G401 (cell line): Measurements from ENCODE around the gene SPCS2. TPM values are rescaled to one million over a fixed set of nuclear protein-coding genes. Genes with fewer than 3 reads are reported as not detected.
"Not testable (repeated sequence)": the region's sequence is repeated elsewhere in the genome, so short reads cannot be mapped to it uniquely, and the experiment has no call there.

Experiments
- DNase-seq: peaks from one replicate; pipeline ENCODE4 v3.0.0-alpha.2; 2015; ENCODE audit warnings: low spot score
- in situ Hi-C: cut with HindIII; loops from 2 replicates; pipeline ENCODE4 v1.10.0; 2016; ENCODE audit warnings: low sequenced_read_pairs, mixed read lengths
- total RNA-seq: library from RNA; depleted of rRNA; stranded (reverse); fragments of >200 nt; shearing (Covaris generic); gene quantifications from 2 replicates; pipeline ENCODE4 v1.2.3, GENCODE V29; 2014

The SPCS2 gene
- total RNA-seq, 1 experiment from 2014 or later, result 29.7 TPM

DNA sequence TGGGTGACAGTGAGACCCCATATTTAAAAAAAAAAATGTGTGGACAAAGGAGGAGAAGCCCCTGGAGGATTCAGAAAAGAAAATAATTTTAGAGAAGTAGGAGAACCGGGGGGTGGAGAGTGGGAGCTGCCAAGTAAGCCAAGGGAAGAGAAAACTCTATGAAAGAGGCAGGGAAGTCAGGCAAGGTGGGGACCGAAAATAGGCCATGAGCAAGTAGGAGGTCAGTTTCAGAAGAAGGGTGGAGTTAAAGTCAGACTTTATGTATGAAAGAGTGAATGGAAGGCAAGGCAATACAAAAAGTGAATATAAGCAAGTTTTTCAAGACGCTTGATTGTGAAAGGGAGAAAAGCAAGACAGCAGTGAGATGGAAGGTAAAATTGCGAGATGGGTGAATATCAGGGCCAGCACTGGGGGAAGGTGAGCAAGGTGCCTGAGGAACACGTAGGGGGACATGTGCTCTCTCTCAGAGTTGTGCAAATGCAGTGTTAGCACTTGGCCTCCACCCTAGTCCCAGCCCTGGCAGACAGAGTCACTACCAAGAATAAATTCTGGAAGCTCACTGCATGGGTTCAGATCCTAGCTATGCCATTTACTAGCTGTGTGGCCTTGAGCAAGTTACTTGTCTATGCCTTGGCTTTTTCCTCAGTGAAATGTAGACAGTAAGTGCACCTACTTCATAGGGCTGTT lies 6.8 kb upstream of the SPCS2 start:
- no peak for DNase-seq
- in situ Hi-C loops, result no loop called here

- in situ Hi-C loops, result no loop called here
- no peak for DNase-seq
Observed at GRCh38 chr11:74948546-74948897, 544 bp upstream of the SPCS2 start.

DNA sequence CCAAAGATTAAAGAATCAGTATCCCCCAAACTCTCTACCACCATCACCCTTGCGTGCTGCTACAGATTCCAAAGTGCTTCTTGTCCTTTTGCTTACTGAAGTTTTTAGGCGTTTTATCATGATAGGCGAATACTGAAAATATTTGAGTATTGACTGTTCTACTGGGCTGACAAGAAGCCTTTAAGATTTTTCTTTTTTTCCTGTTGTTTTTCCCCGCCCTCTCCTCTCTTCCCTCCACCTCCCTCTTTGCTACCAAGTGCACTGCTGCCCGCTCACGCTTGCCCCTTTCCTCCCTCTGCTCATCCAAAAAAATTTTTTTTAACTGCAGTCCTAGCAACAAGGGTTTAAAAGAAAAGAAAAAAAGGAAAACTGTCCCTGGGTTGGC lies 679 bp downstream of the SPCS2 start:
- DNase-seq, result no peak
- in situ Hi-C loops, result no loop called here

GRCh38 chr11:74950374-74950969 lies 1.4 kb downstream of the SPCS2 start:
- DNase-seq, result no peak
- in situ Hi-C loops, result no loop called here

- DNase-seq, result no peak
- in situ Hi-C loops, result no loop called here
Observed at GRCh38 chr11:74951226-74951625, 2.2 kb downstream of the SPCS2 start.

GRCh38 chr11:74952752-74953151 lies 3.7 kb downstream of the SPCS2 start:
- in situ Hi-C loops, result no loop called here
- no peak for DNase-seq

GRCh38 chr11:74953451-74953850 lies 4.4 kb downstream of the SPCS2 start:
- in situ Hi-C loops, result no loop called here
- DNase-seq, result no peak

DNA sequence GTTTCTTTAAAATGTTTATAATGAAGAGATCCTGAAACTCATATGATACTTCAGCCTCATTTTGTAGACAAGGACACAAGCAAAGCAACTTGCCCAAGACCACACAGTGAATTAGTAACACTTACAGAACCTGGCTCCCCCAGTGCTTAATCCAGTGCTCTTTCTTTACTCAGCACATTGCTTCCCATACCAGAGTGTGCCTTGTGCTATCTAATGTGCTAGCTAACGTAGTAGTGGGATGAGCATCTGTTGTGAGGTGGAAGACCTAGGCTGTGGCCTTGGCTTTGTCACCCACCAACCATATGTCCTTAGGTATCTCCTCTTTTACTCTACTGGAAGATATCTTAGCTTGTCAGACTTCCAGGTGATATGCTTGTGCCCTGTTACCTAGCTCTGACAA lies 5.1 kb downstream of the SPCS2 start:
- in situ Hi-C loops, result no loop called here
- DNase-seq, result no peak

- no peak for DNase-seq
- in situ Hi-C loops, result no loop called here
Observed at GRCh38 chr11:74956397-74957015, 7.4 kb downstream of the SPCS2 start.

- in situ Hi-C loops, result no loop called here
- no peak for DNase-seq
Observed at GRCh38 chr11:74957937-74958629, 9.0 kb downstream of the SPCS2 start.

DNA sequence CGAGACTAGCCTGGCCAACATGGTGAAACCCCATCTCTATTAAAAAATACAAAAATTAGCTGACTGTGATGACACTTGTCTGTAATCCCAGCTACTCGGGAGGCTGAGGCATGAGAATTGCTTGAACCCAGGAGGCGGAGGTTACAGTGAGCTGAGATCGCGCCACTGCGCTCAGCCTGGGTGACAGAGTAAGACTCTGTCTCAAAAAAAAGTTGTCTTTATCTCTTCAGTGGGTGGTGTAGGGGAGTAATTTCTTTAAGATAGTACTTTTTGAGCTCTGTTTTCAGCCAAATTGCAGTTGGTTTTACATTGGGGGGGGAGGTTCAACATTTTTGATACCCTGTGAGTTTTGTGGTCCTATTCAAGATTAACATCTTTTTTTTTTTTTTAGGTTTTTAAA lies 11.1 kb downstream of the SPCS2 start:
- DNase-seq, in situ Hi-C loops: not testable (repeated sequence)

- no peak for DNase-seq
- in situ Hi-C loops, result no loop called here
Observed at GRCh38 chr11:74966651-74967050, 17.6 kb downstream of the SPCS2 start.

- DNase-seq, result no peak
- in situ Hi-C loops, result no loop called here
Observed at GRCh38 chr11:74970852-74971395, 21.9 kb downstream of the SPCS2 start.

DNA sequence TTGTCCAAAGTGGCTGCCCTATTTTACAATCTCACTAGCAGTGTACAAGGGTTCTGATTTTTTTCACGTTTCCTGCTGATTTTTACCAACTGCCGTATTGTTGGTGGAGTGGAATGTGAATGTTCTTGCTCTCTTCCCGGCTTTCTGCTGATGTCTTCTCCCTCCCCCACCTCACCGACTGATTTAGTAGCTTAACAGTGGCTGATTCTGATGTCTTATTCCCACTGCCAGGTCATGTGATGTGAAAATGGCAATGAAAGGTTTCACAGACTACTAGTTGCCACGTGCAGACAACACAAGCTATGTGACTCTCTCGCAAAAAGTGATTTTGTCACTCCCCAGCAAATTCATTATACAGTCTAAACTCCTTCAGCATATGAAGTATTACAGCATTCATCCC lies 22.4 kb downstream of the SPCS2 start:
- in situ Hi-C loops, result no loop called here
- DNase-seq, result no peak

DNA sequence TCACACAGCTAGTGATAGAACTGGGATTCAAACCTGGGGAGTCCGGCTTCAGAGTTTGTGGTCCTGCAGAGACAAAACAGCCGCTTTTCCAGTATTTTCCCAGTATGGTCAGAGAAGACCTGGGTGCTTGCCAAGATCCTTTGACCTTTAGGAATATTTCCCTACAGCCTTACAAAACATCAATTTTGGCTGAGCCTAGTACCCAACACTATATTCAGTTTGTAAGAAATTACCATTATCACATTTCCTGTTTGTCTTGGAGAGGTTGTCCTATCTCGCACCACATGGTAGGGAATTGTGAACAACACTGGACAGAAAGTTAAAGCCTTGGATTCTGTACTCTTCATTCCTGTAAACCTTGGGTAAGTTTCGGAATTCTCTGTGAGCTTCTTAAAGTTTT lies 29.0 kb downstream of the SPCS2 start:
- no peak for DNase-seq
- in situ Hi-C loops, result no loop called here

DNA sequence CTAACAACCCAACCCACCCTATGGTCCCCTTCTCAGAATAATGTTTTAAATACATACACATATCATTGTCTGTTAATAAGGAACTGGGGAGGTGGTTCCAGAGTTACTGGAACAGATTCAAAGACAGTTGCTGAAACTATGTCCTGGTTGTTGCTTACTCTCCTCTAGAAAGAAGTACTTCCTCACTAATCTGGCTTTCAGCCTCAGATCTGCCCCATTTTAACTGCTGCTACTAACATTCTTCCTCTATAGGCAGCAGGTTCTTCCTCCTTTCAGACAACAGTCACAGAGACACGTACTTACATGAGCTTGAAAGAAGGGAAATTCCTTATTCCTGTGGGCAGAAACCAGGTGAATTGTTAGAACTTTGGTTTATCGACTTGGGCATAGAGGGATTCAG lies 31.6 kb downstream of the SPCS2 start:
- DNase-seq, result no peak
- in situ Hi-C loops, result no loop called here

- in situ Hi-C loops, result no loop called here
- no peak for DNase-seq
Observed at GRCh38 chr11:74981888-74982287, 32.8 kb downstream of the SPCS2 start.

- in situ Hi-C loops, result no loop called here
- DNase-seq, result no peak
Observed at GRCh38 chr11:74984070-74984469, 35.0 kb downstream of the SPCS2 start.

DNA sequence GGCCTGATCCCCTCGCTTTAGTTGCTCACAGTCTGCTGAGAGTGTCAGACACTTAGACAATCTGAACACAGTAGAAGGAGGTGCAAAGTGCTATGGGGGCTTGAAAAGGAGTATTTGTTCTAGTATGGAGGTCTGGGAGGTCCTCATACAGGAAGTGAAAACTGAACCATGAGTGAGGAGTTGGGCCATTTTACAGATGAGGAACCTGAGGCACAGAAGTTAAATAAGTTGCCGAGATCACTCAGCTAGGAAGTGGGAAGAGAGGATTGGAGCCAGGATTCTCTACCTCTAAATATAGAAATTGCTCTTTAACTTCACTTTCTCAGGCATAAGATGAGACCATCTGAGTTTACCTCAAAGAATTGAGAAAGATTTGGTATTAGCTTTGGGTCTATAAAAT lies 35.7 kb downstream of the SPCS2 start:
- DNase-seq, result no peak
- in situ Hi-C loops, result no loop called here
